Measurements from ENCODE around the gene TIMP3.

TIMP3 gene

GRCh38 chr22:32823024-32823730, 21.7 kb downstream of the TIMP3 start:
- peak overlapping the region in 1 of 21 experiments; percentile 49 for H3K27ac ChIP-seq

GRCh38 chr22:32824531-32825312, 23.2 kb downstream of the TIMP3 start:
- H3K27ac ChIP-seq, result peak overlapping the region in 2 of 21 experiments; percentile 49 to 55
- H3K4me3 ChIP-seq, result no peak overlapping the region

More at GRCh38 chr22:32823024-32823730, 21.7 kb downstream of the TIMP3 start:
- no peak overlapping the region for H3K4me3 ChIP-seq

GRCh38 chr22:32826537-32826936, 25.0 kb downstream of the TIMP3 start:
- Histone ChIP-seq H3K27ac (peak overlapping the region in 3 of 21 experiments; percentile 1 to 53 (median 18)), H3K4me3 (no peak overlapping the region)

GRCh38 chr22:32827049-32827602, 25.6 kb downstream of the TIMP3 start:
- Histone ChIP-seq H3K4me3 (no peak overlapping the region), H3K27ac (peak overlapping the region in 5 of 21 experiments; percentile 1 to 53 (median 13))

- H3K27ac ChIP-seq, result peak overlapping the region in 6 of 21 experiments; percentile 1 to 53 (median 36)
- no peak overlapping the region for H3K4me3 ChIP-seq
Measured at GRCh38 chr22:32828150-32828549, 26.6 kb downstream of the TIMP3 start.

GRCh38 chr22:32828561-32828960, 27.1 kb downstream of the TIMP3 start:
- Histone ChIP-seq H3K4me3 (no peak overlapping the region), H3K27ac (peak overlapping the region in 8 of 21 experiments; percentile 1 to 53 (median 33))

GRCh38 chr22:32829451-32829851, 27.9 kb downstream of the TIMP3 start:
- H3K27ac ChIP-seq, result peak overlapping the region in 9 of 21 experiments; percentile 1 to 67 (median 32)
- H3K4me3 ChIP-seq, result no peak overlapping the region

GRCh38 chr22:32830473-32830872, 29.0 kb downstream of the TIMP3 start:
- Histone ChIP-seq H3K27ac (peak overlapping the region in 4 of 21 experiments; percentile 8 to 49 (median 28)), H3K4me3 (no peak overlapping the region)

- H3K27ac ChIP-seq, result peak overlapping the region in 7 of 21 experiments; percentile 3 to 51 (median 39)
- no peak overlapping the region for H3K4me3 ChIP-seq
Measured at GRCh38 chr22:32830957-32831356, 29.5 kb downstream of the TIMP3 start.

- peak overlapping the region in 2 of 21 experiments; percentile 39 to 44 for H3K27ac ChIP-seq
- no peak overlapping the region for H3K4me3 ChIP-seq
Measured at GRCh38 chr22:32831584-32831983, 30.1 kb downstream of the TIMP3 start.

- Histone ChIP-seq H3K27ac (no peak overlapping the region), H3K4me3 (no peak overlapping the region)
Measured at GRCh38 chr22:32832174-32832573, 30.7 kb downstream of the TIMP3 start.

- no peak overlapping the region for H3K27ac ChIP-seq
- no peak overlapping the region for H3K4me3 ChIP-seq
Measured at GRCh38 chr22:32836280-32837123, 35.0 kb downstream of the TIMP3 start.

- no peak overlapping the region for H3K4me3 ChIP-seq
- no peak overlapping the region for H3K27ac ChIP-seq
Measured at GRCh38 chr22:32837142-32837541, 35.6 kb downstream of the TIMP3 start.

- Histone ChIP-seq H3K27ac (no peak overlapping the region), H3K4me3 (no peak overlapping the region)
Measured at GRCh38 chr22:32837803-32838202, 36.3 kb downstream of the TIMP3 start.

GRCh38 chr22:32839831-32840584, 38.5 kb downstream of the TIMP3 start:
- Histone ChIP-seq H3K4me3 (no peak overlapping the region), H3K27ac (peak overlapping the region in 2 of 21 experiments; percentile 10 to 21)

GRCh38 chr22:32841175-32841574, 39.7 kb downstream of the TIMP3 start:
- H3K4me3 ChIP-seq, result no peak overlapping the region
- no peak overlapping the region for H3K27ac ChIP-seq

GRCh38 chr22:32842486-32842885, 41.0 kb downstream of the TIMP3 start:
- Histone ChIP-seq H3K27ac (no peak overlapping the region), H3K4me3 (no peak overlapping the region)

GRCh38 chr22:32843300-32843699, 41.8 kb downstream of the TIMP3 start:
- no peak overlapping the region for H3K4me3 ChIP-seq
- H3K27ac ChIP-seq, result no peak overlapping the region

- H3K27ac ChIP-seq, result peak overlapping the region in 1 of 21 experiments; percentile 27
- H3K4me3 ChIP-seq, result no peak overlapping the region
Measured at GRCh38 chr22:32844251-32844650, 42.7 kb downstream of the TIMP3 start.
